Measurements from ENCODE around the gene MTG2. TPM values are rescaled to one million over a fixed set of nuclear protein-coding genes. Genes with fewer than 3 reads are reported as not detected.
A peak's percentile ranks its signal among the peaks of the same experiment; 100 is the strongest.

The MTG2 gene
- total and polyA plus RNA-seq, 2 of the 13 experiments (the other 11 are each of a cell fraction or from before 2014, with no cell fraction given) = 20.4 to 37.8 TPM

- TF ChIP-seq ZNF704 (CRISPR knock-in tag; IDR thresholded peaks at IDR 0.05; ENCODE audit: borderline replicate concordance) = peak; percentile 40; the same call in 1 of the 2 replicates
- no peak for TF ChIP-seq ZNF841 (CRISPR knock-in tag; IDR thresholded peaks at IDR 0.05; ENCODE audit: borderline replicate concordance)
- no peak for TF ChIP-seq DR1 (CRISPR knock-in tag; IDR thresholded peaks at IDR 0.05)
- no peak for TF ChIP-seq TAF15 (IDR thresholded peaks at IDR 0.05; ENCODE audit: low read depth, low read length, poor library complexity, severe bottlenecking)
- TF ChIP-seq ZFAT (CRISPR knock-in tag; conservative IDR thresholded peaks at IDR 0.05) = no peak; the same call in 1 of the 2 replicates
- TF ChIP-seq DNMT3B (CRISPR knock-in tag; conservative IDR thresholded peaks at IDR 0.05) = 0 out of 2 replicates have a peak, but pooled peaks have one; percentile 16
- TF ChIP-seq ZSCAN20 (CRISPR knock-in tag; IDR thresholded peaks at IDR 0.05; ENCODE audit: borderline replicate concordance) = peak; percentile 48; the same call in 1 of the 2 replicates
- no peak for TF ChIP-seq ZSCAN22 (CRISPR knock-in tag; IDR thresholded peaks at IDR 0.05)
- TF ChIP-seq NFE2L1 (CRISPR knock-in tag; IDR thresholded peaks at IDR 0.05; ENCODE audit: borderline replicate concordance) = 0 out of 2 replicates have a peak, but pooled peaks have one; percentile 7
- TF ChIP-seq ZNF564 (CRISPR knock-in tag; IDR thresholded peaks at IDR 0.05) = 0 out of 2 replicates have a peak, but pooled peaks have one; percentile 15
- peak; percentile 76 for TF ChIP-seq NRL (CRISPR knock-in tag; IDR thresholded peaks at IDR 0.05; ENCODE audit: borderline replicate concordance)
- TF ChIP-seq ZBTB7B (CRISPR knock-in tag; IDR thresholded peaks at IDR 0.05) = no peak
- peak; percentile 85; the same call in 1 of the 2 replicates for TF ChIP-seq GLI4 (CRISPR knock-in tag; IDR thresholded peaks at IDR 0.05; ENCODE audit: borderline replicate concordance)
- TF ChIP-seq HCFC1 (IDR thresholded peaks at IDR 0.05; ENCODE audit: low read depth, low read length) = no peak
- peak; percentile 28 for TF ChIP-seq HNRNPLL (IDR thresholded peaks at IDR 0.05; ENCODE audit: low read depth, low read length, poor library complexity, severe bottlenecking)
- 0 out of 2 replicates have a peak, but pooled peaks have one; percentile 44 for TF ChIP-seq ZC3H4 (CRISPR knock-in tag; IDR thresholded peaks at IDR 0.05; ENCODE audit: borderline replicate concordance)
- TF ChIP-seq LCORL (IDR thresholded peaks at IDR 0.05) = no peak
- TF ChIP-seq LCORL (CRISPR knock-in tag; IDR thresholded peaks at IDR 0.05) = no peak
- 0 out of 2 replicates have a peak, but pooled peaks have one; percentile 1 for TF ChIP-seq GABPB1 (CRISPR knock-in tag; IDR thresholded peaks at IDR 0.05)
- peak; percentile 17; the same call in 1 of the 2 replicates for TF ChIP-seq STAG1 (CRISPR knock-in tag; IDR thresholded peaks at IDR 0.05)
- TF ChIP-seq ZSCAN30 (CRISPR knock-in tag; IDR thresholded peaks at IDR 0.05) = no peak
- TF ChIP-seq ZFP37 (CRISPR knock-in tag; IDR thresholded peaks at IDR 0.05; ENCODE audit: borderline replicate concordance) = peak; percentile 72; the same call in 1 of the 2 replicates
- peak; percentile 73 for TF ChIP-seq UBTF (CRISPR knock-in tag; IDR thresholded peaks at IDR 0.05)
- TF ChIP-seq REXO4 (CRISPR knock-in tag; IDR thresholded peaks at IDR 0.05; ENCODE audit: borderline replicate concordance) = no peak
Observed at GRCh38 chr20:62239278-62239879, 56.6 kb downstream of the MTG2 start (continued).

Data from HepG2 (cell line).